KBM-7 (cell line): ENCODE results near the gene ENDOG.
"Not testable (repeated sequence)": the region's sequence is repeated elsewhere in the genome, so short reads cannot be mapped to it uniquely, and the experiment has no call there.

Source experiments
- DNase-seq: peaks from one replicate; pipeline ENCODE4 v3.0.0-alpha.2; 2015
- in situ Hi-C: fragments of 300-500 bp; cut with MboI; formaldehyde crosslinking; loops from 2 replicates; pipeline ENCODE4 v1.14.3; 2020; ENCODE audit warnings: low sequenced_read_pairs, low pct_unique_long_range_greater_than_20kb, mixed read lengths

Gene ENDOG

GRCh38 chr9:128824911-128825310 is 6.6 kb downstream of the ENDOG start:
- no peak for DNase-seq
- in situ Hi-C loops = no loop called here

DNA sequence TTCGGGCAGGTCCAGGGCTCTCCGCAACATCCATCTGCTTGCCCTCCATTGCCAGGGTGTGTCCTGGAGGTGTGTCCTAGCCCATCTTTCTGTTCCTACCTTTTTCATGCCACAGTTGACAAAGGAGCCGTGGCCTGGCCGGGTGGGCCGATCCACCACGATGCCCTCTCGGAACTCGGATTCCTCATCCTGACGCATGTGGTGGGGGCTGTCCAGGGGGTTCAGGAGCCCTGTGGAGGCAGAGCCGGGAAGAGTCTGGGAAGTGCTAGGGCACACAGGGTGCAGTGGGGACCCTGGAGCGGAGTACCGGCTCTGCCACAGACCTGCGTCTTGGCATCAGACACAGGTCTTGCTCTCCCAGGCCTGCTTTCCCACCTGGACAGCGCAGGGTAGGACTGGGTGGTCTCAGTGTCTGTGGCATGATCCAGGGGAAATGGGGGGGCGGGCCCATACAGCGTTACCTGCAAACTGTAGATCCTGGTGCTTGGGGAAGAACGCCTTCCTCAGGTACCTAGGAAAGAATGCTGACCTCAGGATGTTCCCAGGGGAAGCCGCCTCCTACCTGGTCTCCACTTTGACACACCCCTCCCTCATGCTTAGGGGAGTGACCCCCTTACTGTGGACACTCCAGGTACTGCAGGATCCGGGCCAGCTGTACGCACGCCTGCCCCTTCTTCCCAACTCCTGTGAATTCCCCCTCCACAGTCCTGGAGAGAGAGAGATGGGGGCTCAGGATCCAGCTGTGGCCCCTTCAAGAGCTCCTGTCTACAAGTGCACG is 7.8 kb downstream of the ENDOG start:
- DNase-seq = no peak
- in situ Hi-C loops = no loop called here

GRCh38 chr9:128828267-128828666 is 10.0 kb downstream of the ENDOG start:
- in situ Hi-C loops = no loop called here
- DNase-seq = no peak

GRCh38 chr9:128828719-128829452 is 10.6 kb downstream of the ENDOG start:
- no peak for DNase-seq
- in situ Hi-C loops = no loop called here

DNA sequence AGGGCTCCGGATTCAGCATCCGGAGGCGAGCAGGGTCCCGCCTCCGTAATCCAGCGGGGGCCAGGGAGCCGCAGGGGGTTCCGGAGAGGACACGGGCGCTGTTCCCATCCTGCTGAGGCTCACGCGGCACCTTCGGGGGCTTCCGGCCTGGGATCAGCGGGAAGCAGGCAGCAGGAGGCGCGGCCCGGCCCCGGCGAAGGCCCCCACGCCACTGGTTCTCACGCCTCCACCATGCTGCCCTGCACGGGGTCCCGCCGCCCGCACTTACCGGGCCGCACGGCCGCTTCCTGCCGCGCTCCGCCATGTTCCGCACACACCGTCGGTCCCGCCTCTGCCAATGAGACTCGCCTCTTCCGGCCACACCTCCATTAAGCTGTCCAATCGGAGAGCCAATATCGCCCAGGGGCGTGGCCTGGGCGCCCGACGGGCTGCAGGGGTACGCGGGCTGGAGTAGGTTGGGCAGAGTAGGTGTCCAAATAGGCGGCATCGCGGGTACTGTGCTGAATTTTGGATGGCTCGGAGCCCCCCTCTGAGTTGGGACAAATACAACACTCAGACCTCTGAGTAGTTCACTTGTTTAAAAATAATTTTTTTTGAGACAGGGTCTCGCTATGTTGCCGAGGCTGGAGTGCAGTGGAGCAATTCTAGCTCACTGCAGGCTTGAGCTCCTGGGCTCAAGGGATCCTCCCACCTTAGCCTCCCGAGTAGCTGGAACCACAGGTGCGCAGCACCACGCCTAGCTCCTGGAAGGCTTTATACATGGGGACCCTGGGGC is 11.4 kb downstream of the ENDOG start, which contains the start of gene SPOUT1:
Gene SPOUT1, minus strand, starts transcription at position 318 of the 775 bp plus-strand sequence. Its CDS starts 14 bp downstream, at position 304.
- in situ Hi-C loops = no loop called here
- peak; percentile 97 for DNase-seq

GRCh38 chr9:128833696-128834095 is 15.4 kb downstream of the ENDOG start:
- no peak for DNase-seq
- in situ Hi-C loops = no loop called here

GRCh38 chr9:128835246-128836210 is 17.2 kb downstream of the ENDOG start:
- in situ Hi-C loops = no loop called here
- no peak for DNase-seq

DNA sequence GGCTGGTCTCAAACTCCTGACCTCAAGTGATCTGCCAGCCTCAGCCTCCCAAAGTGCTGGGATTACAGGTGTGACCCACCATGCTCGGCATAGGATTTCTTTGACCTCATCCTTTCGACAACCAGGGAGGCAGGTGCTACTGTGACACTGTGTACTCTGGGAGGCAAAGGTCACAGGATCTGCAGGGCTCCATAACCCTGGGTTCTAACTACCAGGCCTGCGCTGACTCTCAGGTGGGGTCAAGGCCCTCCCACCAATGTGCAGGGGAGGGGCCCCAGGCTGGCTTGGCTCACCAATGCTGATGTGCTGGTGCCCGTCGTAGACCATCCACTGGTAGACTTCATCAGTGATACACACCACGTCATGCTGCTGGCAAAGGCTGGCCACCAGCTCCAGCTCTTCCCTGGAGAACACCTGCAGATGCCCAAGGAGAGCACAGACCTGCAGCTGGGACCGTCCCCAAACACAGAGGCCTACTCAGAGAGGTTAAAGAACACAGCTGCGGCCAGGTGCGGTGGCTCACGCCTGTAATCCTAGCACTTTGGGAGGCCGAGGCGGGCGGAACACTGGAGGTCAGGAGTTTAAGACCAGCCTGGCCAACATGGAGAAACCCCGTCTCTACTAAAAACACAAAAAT is 18.3 kb downstream of the ENDOG start:
- in situ Hi-C loops = no loop called here

DNA sequence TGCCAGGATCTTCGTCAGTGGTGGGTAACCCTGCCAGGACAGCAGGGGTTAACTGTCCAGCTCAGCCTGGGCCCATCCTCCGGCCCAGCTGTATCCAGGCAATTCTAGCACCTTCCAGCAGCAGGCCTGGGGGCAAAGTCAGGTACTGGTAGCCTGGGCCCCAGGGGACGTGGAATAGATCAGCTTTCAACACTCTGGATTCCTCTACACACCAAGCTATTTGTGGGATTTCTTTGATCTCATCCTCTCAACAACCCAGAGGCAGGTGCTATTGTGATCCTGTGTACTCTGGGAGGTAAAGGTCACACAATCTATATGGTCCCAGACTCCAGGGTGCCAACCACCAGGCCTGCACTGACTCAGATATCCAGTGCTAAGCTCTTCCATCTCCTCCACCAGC is 20.0 kb downstream of the ENDOG start:
- DNase-seq = no peak
- in situ Hi-C loops = no loop called here

More for the DNA sequence above, 18.3 kb downstream of the ENDOG start:
- DNase-seq = no peak

DNA sequence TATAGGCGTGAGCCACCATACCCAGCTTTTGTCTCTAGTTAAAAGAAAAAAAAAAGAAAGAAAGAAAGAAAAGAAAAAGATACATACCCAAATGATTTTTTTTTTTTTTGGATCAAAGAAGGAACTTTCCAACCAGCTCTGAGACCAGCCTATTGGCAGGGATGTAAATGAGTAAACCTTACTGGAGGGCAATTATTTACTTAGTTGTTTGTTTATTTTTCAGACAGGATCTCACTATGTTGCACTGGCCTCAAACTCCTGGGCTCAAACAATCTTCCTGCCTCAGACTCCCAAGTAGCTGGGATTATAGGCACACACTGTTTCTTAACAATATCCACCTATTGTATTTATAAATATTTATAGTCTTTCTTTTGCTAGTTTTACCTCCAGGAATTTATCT is 22.2 kb downstream of the ENDOG start:
- in situ Hi-C loops = no loop called here
- no peak for DNase-seq

DNA sequence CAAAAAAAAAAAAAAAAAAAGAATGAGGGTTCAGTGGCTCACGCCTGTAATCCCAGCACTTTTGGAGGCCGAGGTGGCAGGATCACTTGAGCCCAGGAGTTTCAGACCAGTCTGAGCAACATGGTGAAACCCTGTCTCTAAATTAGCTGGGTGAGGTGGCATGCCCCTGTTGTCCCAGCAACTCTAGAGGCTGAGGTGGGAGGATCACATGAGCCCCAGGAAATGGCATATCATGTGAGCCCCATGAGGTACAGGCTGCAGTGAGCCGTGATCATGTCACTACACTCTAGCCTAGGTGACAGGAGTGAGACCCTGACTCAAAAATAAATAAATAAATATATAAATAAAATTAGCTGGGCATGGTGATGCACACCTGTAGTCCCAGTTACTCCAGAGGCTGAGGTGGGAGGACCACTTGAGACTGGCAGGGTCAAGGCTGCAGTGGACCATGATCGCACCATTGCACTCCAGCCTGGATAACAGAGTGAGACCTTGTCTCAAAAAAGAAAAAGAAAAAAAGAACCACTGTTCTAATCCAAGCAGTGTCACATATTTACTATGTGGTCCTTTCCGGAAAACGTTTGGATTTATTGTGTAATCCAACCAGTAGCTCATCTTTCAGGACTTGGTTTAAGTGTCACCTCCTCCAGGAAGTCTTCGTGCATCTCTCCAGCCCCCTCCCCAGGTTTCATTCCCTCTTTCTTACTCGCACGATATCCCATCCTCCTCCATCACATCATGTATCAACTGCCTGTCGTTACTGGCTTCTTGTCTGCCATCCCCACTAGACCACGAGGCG is 23.6 kb downstream of the ENDOG start:
- in situ Hi-C loops = no loop called here
- no peak for DNase-seq

DNA sequence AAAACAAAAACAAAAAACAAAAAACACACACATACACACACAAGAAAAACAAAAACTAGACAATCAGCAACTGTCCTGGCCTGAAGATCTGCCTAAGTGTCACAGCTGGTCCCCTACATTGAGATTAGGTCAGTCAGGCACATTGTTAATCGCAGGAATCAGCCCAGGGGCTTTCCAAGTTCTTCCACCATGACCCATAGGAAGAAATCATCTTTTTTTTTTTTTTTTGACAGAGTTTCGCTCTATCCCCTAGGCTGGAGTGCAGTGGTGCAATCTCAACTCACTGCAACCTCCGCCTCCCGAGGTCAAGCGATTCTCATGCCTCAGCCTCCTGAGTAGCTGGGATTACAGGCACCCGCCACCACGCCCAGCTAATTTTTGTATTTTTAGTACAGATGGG is 24.9 kb downstream of the ENDOG start:
- DNase-seq, in situ Hi-C loops: not testable (repeated sequence)

- DNase-seq = no peak
- in situ Hi-C loops = no loop called here
These were observed 27.1 kb downstream of the ENDOG start for GRCh38 chr9:128845186-128845931.

GRCh38 chr9:128846680-128847030 is 28.4 kb downstream of the ENDOG start:
- no peak for DNase-seq
- in situ Hi-C loops = no loop called here

DNA sequence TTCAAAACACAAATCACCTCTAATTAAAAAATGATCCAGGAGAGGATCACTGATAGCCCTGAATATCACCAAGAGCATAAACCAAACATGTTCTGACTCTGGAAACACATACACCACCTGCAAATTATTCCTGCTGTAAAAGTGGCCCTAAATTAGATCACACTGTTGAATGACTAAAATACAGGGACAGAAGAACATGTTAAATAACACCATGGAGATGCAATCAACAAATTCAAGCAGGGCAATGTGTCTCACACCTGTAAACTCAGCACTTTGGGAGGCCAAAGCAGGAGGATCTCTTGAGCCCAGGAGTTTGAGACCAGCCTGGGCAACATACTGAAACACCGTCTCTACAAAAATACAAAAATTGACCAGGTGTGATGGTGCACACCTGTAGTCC is 29.5 kb downstream of the ENDOG start:
- in situ Hi-C loops = no loop called here
- no peak for DNase-seq

DNA sequence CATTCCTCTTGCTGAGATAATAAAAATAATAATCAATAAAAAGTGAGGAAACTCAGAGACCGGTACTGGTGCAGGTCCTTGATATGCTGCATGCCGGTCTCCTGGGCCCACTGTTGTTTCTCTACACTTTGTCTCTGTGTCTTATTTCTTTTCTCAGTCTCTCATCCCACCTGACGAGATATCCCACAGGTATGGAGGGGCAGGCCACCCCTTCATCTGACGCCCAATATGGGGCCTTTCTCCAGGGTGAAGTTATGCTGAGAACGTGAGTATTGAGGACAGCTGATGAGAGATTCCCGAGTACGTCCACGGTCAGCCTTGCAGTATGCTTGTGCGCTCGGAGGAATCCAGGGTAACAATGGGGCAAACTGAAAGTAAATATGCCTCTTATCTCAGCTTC is 32.7 kb downstream of the ENDOG start:
- DNase-seq, in situ Hi-C loops: not testable (repeated sequence)
